SW 1271 (cell line): ENCODE results near the gene ARHGEF6.

Experiments used
- DNase-seq, 2 experiments: peaks; one replicate each; lab custom pipeline; 2025; lab: John Stamatoyannopoulos, UW

The ARHGEF6 gene

DNA sequence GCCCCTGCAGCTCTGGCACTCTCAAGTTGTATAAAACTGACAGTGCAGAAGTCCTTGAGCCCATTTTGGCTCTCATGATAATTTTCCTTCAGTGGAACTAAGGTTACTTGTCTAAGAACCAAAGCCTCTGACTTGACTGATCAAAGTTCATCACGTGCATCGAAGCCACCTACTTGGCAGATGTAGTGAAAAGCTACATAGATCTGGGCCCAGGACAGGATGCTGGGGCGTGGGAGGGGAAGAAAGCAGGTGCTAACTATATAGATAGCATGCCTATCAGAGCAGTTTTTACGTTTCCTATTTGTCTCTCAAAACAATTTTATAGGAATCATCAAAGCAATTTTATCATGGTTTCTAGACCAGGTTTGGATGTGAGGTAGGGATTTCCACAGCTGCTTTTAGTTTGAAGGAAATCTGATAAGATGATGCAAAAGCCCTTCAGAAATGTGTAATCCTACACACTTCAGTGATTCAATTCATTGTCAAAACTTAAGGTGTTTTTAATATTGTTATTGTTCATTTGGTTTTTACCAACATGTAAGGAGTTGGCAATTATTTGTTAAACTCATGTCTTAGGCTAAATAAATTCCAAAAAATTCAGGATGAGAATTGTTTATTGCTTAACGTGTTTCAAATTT is 134.0 kb downstream of the ARHGEF6 start:
- no peak for DNase-seq

DNA sequence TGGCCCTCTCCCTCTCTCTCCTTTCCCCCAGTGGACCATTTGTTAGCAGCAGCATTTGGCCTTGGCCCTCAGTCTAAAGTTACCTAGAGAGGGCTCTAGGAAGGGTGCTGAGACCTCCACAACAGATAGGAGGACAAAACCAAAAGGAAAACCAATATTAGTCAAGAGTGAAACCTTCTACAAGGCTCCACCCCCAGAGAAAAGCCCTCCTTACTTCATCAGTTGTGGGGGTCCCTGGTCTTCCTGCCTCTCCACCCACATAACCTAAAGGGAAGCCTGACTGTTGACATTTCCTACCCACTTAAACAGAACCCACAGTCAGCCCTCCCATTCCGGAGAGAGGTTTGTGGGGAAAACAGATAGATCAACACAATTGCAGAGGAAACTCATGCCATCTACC is 137.5 kb downstream of the ARHGEF6 start:
- no peak for DNase-seq

DNA sequence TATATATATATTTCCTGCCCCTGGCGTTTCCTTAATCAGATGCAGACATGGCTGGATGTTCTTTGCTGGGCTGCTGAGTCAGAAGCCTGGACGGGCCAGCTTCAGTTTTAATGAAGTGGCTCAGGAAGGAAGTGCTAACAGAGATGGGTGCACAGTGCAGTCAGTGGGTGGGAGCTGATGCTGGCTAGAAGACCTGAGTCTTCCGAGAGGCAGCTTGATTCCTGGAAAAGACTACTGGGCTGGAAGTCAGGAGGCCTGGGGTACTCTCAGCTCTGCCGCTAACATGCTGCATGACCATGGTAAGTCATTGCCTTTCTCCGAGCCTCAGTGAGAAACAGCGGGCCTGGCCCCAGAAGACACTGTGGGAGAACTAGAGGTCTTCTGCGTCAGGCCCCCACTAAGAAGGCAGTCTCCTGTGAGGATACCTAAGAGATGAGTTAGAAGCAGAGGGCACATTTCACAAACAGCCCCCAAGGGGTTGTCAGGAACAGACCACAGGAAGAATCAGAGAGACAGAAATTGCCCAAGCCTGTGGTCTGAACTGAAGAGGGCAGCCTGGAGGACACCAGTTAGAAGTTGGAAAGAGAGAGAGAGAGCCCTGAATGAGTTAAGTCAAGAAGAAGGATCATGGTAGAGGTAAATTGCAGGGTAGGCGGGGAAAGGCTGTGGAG is 141.1 kb downstream of the ARHGEF6 start:
- no peak for DNase-seq

DNA sequence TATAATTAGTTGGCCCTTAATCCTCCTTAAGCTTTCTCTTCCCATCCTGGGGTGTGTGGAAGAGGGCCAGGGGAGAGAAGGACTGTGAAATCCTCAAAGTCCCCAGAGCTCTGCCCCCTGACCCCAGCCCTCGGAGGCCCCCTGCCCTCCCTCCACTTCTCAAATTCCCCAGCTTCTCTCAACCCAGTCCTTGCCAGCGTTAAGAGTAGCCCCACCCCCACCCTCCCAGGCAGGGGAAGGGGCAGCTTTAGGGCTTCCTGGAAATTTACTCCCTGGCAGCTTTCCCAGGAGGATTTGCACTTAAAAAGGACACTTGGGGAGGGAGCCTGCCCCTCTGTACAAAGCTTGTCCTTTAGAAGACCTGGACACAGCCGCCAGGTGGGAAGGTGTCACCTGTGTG is 144.6 kb downstream of the ARHGEF6 start:
- DNase-seq, result no peak

DNA sequence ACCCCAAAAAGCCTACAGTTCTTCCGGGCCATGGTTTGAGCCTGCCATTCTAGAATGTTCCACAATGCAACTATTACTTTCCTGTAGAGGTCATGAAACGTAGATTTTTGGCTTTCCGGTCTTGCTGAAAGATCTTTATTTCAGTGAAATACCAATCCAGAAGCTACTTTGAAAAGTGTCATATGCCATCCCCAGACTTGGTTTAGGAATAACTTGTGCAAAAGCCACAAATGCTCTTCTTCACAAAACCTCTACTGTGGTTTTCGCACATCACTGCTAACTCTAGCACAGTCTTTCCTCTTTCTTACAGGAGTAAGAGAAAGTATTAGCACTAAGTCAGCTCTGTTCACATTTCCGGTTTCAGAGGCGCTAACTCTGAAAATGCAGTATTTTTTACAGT is 145.5 kb downstream of the ARHGEF6 start:
- DNase-seq, result no peak

DNA sequence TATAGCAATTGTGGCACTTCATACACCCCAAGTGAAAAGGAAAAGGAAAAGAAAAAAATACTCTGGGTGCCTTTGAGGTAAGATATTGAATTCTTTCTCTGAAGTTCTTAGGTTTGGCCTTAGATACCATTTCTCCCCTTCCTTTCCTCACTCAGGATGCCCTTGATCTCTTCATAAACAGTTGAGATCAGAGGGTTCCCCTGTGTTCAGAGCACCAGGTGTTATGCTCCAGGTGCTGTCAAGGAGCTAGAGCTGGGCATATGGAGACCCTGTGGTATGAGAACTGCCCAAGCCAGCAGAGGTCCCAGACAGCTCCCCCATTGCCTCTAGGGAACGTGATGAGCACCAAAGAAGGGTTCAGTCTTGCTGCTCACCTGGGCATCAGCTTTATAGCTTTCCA is 149.9 kb downstream of the ARHGEF6 start:
- no peak for DNase-seq

DNA sequence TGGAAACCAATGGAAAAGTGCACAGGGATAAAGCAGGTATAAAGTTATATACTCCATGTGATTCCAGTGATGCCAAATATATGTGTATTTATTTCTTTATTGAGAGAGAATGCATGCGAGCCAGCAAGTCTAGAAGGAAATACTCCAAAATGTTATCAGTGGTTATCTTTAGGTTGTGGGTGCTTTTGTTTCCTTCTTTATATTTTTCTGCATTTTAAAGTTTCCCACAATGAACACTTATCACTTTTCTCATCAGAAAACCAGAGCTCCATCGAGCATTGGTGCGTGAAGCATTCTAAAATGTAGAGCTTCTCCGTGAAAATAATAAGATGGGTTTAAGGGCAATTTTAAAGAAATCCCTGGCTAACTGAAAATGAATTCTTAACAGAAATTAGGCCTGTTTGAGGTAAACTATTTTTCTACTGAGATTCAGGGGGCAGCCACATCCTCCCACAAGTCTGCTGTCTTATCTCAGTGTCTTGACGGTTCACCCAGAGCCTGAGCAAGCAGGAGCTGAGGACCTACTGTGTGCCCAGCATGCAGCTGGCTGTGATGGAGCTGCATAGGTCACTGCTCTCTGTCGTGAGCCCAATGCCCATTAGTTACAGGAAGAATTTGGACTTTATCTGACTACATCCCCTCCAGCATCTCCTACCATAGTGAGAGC is 151.5 kb downstream of the ARHGEF6 start:
- no peak for DNase-seq

DNA sequence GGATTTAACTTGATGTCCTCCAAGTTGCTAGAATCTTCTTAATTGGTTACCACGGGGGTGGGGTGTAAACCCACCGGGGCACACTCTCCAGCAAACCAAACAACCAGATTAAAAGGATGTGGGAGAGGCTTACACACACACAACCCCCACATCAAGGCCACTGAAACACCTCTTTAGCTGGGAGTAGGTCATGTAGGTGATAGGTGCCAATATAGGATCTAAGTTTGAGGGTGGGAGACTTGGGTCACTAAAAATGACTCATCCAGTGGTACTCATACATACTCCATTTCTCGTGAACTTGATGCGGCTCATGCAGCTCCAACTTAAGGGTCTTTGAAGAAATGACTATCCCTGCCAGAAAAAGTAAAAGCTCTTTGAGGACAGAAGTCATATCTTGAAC is 153.3 kb downstream of the ARHGEF6 start:
- DNase-seq, result no peak

DNA sequence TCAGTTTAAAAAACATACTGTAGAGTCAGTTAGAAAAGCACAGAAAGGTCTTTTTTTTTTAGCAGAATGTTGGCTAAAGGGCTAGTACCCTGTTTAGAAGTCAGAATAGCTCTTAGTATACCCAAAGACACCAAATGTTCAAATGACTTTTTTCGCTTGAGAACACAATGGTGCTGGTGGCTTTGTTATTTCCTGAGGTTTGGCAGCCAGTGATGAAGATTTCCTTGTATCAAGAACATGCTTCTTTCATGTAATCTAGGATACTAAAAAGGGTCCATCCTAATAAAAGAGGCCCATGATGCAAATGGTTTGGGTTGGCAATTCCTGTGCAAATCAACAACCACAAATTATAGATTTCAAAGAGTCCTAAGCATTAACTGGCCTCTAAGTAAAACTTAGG is 153.8 kb downstream of the ARHGEF6 start:
- no peak for DNase-seq

DNA sequence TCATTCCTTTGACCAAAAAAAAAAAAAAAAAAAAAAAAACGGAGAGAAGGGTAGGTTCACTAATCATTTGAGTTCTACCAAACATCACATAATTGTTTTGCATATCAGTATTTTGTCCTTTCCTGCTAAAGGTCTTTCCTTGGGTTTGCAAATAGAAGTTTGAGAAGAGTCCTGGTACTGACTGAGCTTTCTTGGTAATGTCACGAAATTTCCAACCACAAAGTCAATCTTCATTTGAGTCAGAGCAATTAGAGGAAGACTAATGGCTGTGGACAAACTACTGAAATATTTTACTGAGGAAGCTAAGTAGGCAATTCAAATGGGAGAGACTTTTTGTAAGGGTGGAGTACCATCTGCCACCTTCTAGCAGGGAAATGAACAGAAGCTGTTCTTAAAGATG is 154.5 kb downstream of the ARHGEF6 start:
- no peak for DNase-seq

DNA sequence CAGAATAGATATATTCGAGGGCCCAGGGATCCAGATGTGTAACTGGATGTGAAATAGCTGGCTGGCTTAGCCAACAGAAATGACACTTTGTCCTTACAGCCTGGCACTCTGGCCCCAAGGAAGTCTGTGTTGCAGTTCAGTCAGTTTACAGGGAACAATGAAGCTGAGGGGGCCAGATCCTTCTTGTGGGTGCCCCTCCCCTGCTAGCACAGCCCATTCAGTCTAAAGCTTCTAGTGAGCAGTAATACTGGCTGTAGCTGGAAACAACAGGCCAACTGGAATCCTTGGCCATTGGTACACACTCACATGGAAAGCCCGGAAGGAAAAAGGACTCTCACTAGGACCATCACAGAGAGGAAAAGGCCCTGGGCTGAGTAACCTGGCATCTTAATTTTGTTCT is 155.5 kb downstream of the ARHGEF6 start:
- no peak for DNase-seq

DNA sequence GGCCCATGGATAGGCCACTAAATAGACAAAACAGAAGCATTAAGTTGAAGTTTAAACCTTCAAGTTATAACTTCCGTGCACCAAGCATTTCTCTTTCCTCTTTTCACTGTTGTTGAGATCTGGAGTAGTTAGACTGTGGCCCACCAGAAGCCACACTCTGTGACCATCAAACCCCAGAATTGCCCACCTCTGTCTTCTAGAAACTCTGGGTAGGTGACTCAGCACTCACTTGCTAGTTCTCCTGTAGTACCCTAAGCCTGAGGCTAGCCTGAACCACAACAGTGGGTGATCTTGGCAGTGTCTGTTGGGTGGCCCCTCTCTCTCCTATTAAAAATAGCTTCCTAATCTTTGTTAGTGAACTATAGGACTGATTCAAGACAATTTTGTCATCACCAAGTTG is 157.3 kb downstream of the ARHGEF6 start:
- no peak for DNase-seq

DNA sequence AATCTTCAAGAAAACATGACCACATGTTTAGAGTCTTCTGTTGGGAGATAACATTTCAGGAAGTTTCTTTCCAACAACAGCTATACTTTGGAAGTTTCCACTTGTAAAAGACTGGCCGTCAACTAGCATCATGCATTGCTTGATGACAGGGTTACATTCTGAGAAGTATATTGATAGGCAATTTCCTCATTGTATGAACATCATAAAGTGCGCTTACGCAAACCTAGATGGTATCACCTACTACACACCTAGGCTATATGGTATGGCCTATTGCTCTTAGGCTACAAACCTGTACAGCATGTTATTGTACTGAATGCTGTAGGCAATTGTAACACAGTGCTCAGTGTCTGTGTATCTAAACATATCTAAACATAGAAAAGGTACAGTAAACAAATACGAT is 158.2 kb downstream of the ARHGEF6 start:
- DNase-seq, result no peak

DNA sequence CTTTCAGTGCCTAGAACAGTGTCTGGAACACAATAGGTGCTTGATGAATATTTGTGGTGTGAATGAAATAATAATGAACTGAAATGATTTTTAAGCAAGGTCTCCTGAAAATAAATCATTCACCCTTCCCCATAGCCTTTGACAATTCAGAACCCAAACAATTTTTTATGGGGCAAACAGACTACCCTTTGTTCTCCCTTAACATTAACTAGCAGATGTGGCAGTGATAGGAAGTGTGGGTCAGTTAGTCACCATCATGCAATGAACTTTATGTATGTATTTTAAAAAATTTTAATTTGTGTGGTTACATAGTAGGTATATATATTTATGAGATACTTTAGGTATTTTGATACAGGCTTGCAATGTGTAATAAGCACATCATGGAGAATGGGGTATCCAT is 160.0 kb downstream of the ARHGEF6 start:
- DNase-seq, result no peak

DNA sequence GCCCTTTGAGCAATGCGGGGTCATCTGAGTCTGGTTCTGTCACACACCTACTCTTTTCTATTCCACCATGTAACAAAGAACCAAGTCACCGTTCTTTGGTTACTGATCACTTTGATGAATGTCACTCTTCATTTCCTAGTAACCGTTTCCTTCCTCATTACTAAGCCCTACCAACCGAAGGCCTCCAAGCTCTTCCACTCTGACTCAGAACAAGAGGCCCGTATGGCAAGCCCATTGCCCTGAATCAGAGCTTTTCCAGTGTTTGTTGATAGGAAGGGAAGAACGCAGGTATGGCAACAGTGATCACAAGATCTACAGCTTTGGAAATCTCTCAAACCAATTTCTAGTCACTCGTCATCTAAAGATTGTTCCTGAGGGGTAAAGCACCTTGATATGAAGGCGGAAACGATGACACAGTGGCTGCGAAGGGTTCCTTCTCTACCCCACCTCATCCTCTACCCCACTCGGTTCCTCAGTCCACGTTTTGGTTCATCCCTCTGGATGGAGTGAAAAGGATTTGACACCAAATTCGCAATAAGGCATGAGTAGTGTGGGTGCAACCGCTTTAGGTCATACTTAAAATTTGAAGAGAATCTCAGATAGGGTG is 160.7 kb downstream of the ARHGEF6 start:
- DNase-seq, result no peak

DNA sequence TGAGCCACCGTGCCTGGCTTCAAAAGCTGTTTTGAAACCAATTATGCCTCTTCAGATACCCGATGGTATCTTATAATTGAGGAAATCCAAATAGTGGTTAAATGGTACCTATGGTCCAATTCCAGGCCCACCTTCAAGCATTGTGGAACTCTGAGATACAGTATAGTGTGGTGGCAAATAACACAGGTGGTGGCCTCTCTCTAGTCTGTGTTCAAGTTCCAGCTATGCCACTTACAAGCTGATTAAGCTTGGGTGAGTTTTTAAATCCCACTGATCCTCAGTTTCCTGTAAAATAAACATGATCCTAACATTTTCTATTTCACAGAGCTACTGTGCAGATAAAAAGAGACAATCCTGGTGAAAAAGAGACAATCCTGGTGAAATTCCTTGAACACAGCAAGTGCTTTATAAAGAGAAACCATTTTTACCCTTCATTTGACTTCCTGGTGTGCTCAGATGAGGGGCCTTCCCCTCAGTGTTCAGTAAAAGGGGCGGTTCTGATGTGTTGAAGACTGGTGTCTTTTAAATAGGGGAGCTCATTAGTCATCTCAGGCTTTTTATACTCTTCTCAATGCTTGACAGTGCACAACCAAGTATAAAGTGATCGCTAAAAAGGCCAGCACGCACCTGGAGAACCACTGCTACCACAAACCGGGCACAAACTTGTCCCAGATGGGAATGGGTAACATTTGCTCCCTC is 163.6 kb downstream of the ARHGEF6 start:
- DNase-seq, result no peak
